ENCODE data around the gene UVRAG.

GRCh38 chr11:76054330-76054729 lies 239.3 kb downstream of the UVRAG start:
- no peak for TF ChIP-seq EZH2 (IDR thresholded peaks at IDR 0.05; ENCODE audit: low read length, unreplicated experiment)
- no peak for TF ChIP-seq CTCF (conservative IDR thresholded peaks at IDR 0.05; ENCODE audit: low read depth, low read length)
- TF ChIP-seq EZH2phosphoT487 (IDR thresholded peaks at IDR 0.05; ENCODE audit: borderline replicate concordance, low read length), result no peak

Measured in PC-3 (cell line).